CD4-positive, alpha-beta T cell treated with Interleukin-17A for 1 hour (primary cell): Measurements from ENCODE around the gene KBTBD8.

Experiments
- DNase-seq: peaks from one replicate; pipeline ENCODE4 v3.0.0-alpha.2; 2020

KBTBD8 gene

GRCh38 chr3:66998113-66998903 is at the start of gene KBTBD8:
TSS of gene KBTBD8 (plus strand) at chr3:66998307. CDS start at chr3:66998356, 49 bp downstream.
- DNase-seq = peak; percentile 99

GRCh38 chr3:66948838-66949237 is 49.3 kb upstream of the KBTBD8 start:
- DNase-seq = no peak

- DNase-seq = no peak
Measured at GRCh38 chr3:66949898-66950297, 48.2 kb upstream of the KBTBD8 start.

- DNase-seq = no peak
Measured at GRCh38 chr3:66952357-66952756, 45.8 kb upstream of the KBTBD8 start.

GRCh38 chr3:66953934-66954445 is 44.1 kb upstream of the KBTBD8 start:
- no peak for DNase-seq

- no peak for DNase-seq
Measured at GRCh38 chr3:66956742-66957141, 41.4 kb upstream of the KBTBD8 start.

- DNase-seq = no peak
Measured at GRCh38 chr3:66957367-66957766, 40.7 kb upstream of the KBTBD8 start.

GRCh38 chr3:66958067-66958466 is 40.0 kb upstream of the KBTBD8 start:
- no peak for DNase-seq

- DNase-seq = no peak
Measured at GRCh38 chr3:66962664-66963063, 35.4 kb upstream of the KBTBD8 start.

GRCh38 chr3:66971245-66971644 is 26.9 kb upstream of the KBTBD8 start:
- no peak for DNase-seq

- DNase-seq = peak; percentile 69
Measured at GRCh38 chr3:66971891-66972551, 26.1 kb upstream of the KBTBD8 start.

GRCh38 chr3:66980791-66981190 is 17.3 kb upstream of the KBTBD8 start:
- DNase-seq = no peak

GRCh38 chr3:66983101-66983500 is 15.0 kb upstream of the KBTBD8 start:
- DNase-seq = no peak

GRCh38 chr3:66985336-66985920 is 12.7 kb upstream of the KBTBD8 start:
- no peak for DNase-seq

- DNase-seq = no peak
Measured at GRCh38 chr3:66986406-66986805, 11.7 kb upstream of the KBTBD8 start.

- DNase-seq = no peak
Measured at GRCh38 chr3:66989241-66989640, 8.9 kb upstream of the KBTBD8 start.

GRCh38 chr3:66989860-66990696 is 8.0 kb upstream of the KBTBD8 start:
- peak; percentile 11 for DNase-seq

GRCh38 chr3:66991459-66991858 is 6.6 kb upstream of the KBTBD8 start:
- no peak for DNase-seq

GRCh38 chr3:66993082-66993481 is 5.0 kb upstream of the KBTBD8 start:
- DNase-seq = no peak

GRCh38 chr3:66994588-66994987 is 3.5 kb upstream of the KBTBD8 start:
- no peak for DNase-seq

- no peak for DNase-seq
Measured at GRCh38 chr3:66996696-66997095, 1.4 kb upstream of the KBTBD8 start.

- no peak for DNase-seq
Measured at GRCh38 chr3:66997560-66998112, 471 bp upstream of the KBTBD8 start.

GRCh38 chr3:66998904-66999235 is 763 bp downstream of the KBTBD8 start:
- no peak for DNase-seq
